WTC11 (cell line): ENCODE results near the gene RASGRP3. TPM values are rescaled to one million over a fixed set of nuclear protein-coding genes. Genes with fewer than 3 reads are reported as not detected.

Experiments used
- ATAC-seq: fragments of 200-7000 bp; cut with Tn5 transposase; 2 replicates; pipeline ENCODE4 v1.10.0; 2021; ENCODE audit warnings: mild to moderate bottlenecking, moderate library complexity
- CTCF ChIA-PET: fragments of 300-600 bp; sonication (Branson Sonifier 250); formaldehyde crosslinking; loops from one replicate; lab custom pipeline; 2021; ENCODE audit warnings: antibody characterized with exemption; lab: Charles Lee
- POLR2A ChIA-PET: fragments of 350-600 bp; sonication (Branson Sonifier 250); formaldehyde crosslinking; loops from one replicate; lab custom pipeline; 2021; ENCODE audit warnings: antibody characterized with exemption; lab: Charles Lee
- DNase-seq: peaks from one replicate; pipeline ENCODE4 v3.0.0; 2021; ENCODE audit warnings: low spot score
- H3K27ac Mint-ChIP-seq: 2 replicates; pipeline ENCODE4 v1.8.0; 2021; ENCODE audit warnings: mixed read lengths
- H3K27me3 Mint-ChIP-seq: 2 replicates; pipeline ENCODE4 v1.8.0; 2021; ENCODE audit warnings: low read depth, mild to moderate bottlenecking, moderate library complexity, mixed read lengths
- H3K36me3 Mint-ChIP-seq: 2 replicates; pipeline ENCODE4 v1.8.0; 2021; ENCODE audit warnings: mixed read lengths
- H3K4me1 Mint-ChIP-seq: 2 replicates; pipeline ENCODE4 v1.8.0; 2022; ENCODE audit warnings: mixed read lengths
- H3K4me3 Mint-ChIP-seq: 2 replicates; pipeline ENCODE4 v1.8.0; 2021; ENCODE audit warnings: mild to moderate bottlenecking, moderate library complexity, mixed read lengths
- H3K9me3 Mint-ChIP-seq: 2 replicates; pipeline ENCODE4 v1.8.0; 2021; ENCODE audit warnings: mixed read lengths
- CREB1 ChIP-seq: sonication (generic); formaldehyde crosslinking; IDR thresholded peaks from 2 replicates; pipeline ENCODE4 v1.8.0; 2023; ENCODE audit warnings: mild to moderate bottlenecking, missing genetic modification reagents
- GTF2I ChIP-seq: fragments of 250-450 bp; sonication (Bioruptor Pico); conservative IDR thresholded peaks from 2 replicates; pipeline ENCODE4 v1.4.0; 2021; ENCODE audit warnings: mild to moderate bottlenecking
- ZNF138 ChIP-seq: sonication (generic); formaldehyde crosslinking; conservative IDR thresholded peaks from 2 replicates; pipeline ENCODE4 v1.8.1; 2022; ENCODE audit warnings: mild to moderate bottlenecking, moderate library complexity, missing genetic modification reagents
- ZNF671 ChIP-seq: fragments of 250-450 bp; sonication (Bioruptor Pico); IDR thresholded peaks from 2 replicates; pipeline ENCODE4 v1.8.0; 2021; ENCODE audit warnings: mild to moderate bottlenecking
- total RNA-seq: library from RNA; stranded (reverse); gene quantifications from 3 replicates; pipeline ENCODE4 v1.2.3, GENCODE V29; 2021
- TF ChIP-seq, protein P1 (sequence below): fragments of 200-600 bp; IDR thresholded peaks from 2 replicates; pipeline ENCODE4 v1.8.0; 2022; ENCODE audit warnings: antibody characterized with exemption
- TF ChIP-seq, protein P2 (sequence below): fragments of 250-450 bp; sonication (Bioruptor Pico); IDR thresholded peaks from 2 replicates; pipeline ENCODE4 v1.9.0; 2021; ENCODE audit warnings: moderate library complexity, mild to moderate bottlenecking, inconsistent platforms, borderline replicate concordance
- TF ChIP-seq, protein P3 (sequence below): sonication (generic); formaldehyde crosslinking; IDR thresholded peaks from 2 replicates; pipeline ENCODE4 v1.8.1; 2023; ENCODE audit warnings: mild to moderate bottlenecking, missing genetic modification reagents, moderate library complexity
- TF ChIP-seq, protein P4 (sequence below): sonication (generic); formaldehyde crosslinking; IDR thresholded peaks from 2 replicates; pipeline ENCODE4 v1.8.1; 2022; ENCODE audit warnings: missing genetic modification reagents, borderline replicate concordance
- TF ChIP-seq, protein P5 (sequence below): sonication (generic); formaldehyde crosslinking; IDR thresholded peaks from 2 replicates; pipeline ENCODE4 v1.8.0; 2023; ENCODE audit warnings: mild to moderate bottlenecking, missing genetic modification reagents
- TF ChIP-seq, protein P6 (sequence below): sonication (generic); formaldehyde crosslinking; IDR thresholded peaks from 2 replicates; pipeline ENCODE4 v1.8.1; 2022; ENCODE audit warnings: low read depth, mild to moderate bottlenecking, moderate library complexity, missing genetic modification reagents, borderline replicate concordance
- TF ChIP-seq, protein P7 (sequence below): sonication (generic); formaldehyde crosslinking; conservative IDR thresholded peaks from 2 replicates; pipeline ENCODE4 v1.8.1; 2023; ENCODE audit warnings: mild to moderate bottlenecking, low read depth, missing genetic modification reagents, moderate library complexity

Gene RASGRP3
- total RNA-seq, 1 experiment from 2014 or later: 0.11 TPM

DNA sequence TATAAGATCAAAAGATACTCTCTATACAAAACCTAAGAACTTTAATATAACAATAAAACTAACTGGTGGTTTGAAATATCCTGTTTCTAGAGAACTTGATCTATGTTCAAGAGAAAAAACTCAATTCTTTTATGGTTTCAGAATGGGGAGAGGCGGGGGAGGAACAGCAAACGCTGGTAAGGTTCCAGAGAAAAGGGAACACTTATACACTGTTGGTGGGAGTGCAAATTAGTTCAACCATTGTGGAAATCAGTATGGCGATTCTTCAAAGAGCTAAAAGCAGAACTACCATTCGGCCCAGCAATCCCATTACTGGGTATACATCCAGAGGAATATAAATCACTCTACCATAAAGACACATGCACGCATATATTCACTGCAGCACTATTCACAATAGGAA, 105.4 kb downstream of the RASGRP3 start:
- peaks cover 6% of the 10 kb centered on the region for H3K9me3 Mint-ChIP-seq
- peak overlapping the region; percentile 88 for H3K27ac Mint-ChIP-seq
- POLR2A ChIA-PET: no interaction called here
- no peak for TF ChIP-seq GTF2I (CRISPR knock-in tag)
- TF ChIP-seq, protein P1, sequence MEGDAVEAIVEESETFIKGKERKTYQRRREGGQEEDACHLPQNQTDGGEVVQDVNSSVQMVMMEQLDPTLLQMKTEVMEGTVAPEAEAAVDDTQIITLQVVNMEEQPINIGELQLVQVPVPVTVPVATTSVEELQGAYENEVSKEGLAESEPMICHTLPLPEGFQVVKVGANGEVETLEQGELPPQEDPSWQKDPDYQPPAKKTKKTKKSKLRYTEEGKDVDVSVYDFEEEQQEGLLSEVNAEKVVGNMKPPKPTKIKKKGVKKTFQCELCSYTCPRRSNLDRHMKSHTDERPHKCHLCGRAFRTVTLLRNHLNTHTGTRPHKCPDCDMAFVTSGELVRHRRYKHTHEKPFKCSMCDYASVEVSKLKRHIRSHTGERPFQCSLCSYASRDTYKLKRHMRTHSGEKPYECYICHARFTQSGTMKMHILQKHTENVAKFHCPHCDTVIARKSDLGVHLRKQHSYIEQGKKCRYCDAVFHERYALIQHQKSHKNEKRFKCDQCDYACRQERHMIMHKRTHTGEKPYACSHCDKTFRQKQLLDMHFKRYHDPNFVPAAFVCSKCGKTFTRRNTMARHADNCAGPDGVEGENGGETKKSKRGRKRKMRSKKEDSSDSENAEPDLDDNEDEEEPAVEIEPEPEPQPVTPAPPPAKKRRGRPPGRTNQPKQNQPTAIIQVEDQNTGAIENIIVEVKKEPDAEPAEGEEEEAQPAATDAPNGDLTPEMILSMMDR: no peak
- TF ChIP-seq, protein P2, sequence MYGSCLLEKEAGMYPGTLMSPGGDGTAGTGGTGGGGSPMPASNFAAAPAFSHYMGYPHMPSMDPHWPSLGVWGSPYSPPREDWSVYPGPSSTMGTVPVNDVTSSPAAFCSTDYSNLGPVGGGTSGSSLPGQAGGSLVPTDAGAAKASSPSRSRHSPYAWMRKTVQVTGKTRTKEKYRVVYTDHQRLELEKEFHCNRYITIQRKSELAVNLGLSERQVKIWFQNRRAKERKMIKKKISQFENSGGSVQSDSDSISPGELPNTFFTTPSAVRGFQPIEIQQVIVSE (CRISPR knock-in tag): no peak
- TF ChIP-seq, protein P3, sequence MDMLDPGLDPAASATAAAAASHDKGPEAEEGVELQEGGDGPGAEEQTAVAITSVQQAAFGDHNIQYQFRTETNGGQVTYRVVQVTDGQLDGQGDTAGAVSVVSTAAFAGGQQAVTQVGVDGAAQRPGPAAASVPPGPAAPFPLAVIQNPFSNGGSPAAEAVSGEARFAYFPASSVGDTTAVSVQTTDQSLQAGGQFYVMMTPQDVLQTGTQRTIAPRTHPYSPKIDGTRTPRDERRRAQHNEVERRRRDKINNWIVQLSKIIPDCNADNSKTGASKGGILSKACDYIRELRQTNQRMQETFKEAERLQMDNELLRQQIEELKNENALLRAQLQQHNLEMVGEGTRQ: no peak
- TF ChIP-seq, protein P4, sequence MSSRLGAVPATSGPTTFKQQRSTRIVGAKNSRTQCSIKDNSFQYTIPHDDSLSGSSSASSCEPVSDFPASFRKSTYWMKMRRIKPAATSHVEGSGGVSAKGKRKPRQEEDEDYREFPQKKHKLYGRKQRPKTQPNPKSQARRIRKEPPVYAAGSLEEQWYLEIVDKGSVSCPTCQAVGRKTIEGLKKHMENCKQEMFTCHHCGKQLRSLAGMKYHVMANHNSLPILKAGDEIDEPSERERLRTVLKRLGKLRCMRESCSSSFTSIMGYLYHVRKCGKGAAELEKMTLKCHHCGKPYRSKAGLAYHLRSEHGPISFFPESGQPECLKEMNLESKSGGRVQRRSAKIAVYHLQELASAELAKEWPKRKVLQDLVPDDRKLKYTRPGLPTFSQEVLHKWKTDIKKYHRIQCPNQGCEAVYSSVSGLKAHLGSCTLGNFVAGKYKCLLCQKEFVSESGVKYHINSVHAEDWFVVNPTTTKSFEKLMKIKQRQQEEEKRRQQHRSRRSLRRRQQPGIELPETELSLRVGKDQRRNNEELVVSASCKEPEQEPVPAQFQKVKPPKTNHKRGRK (CRISPR knock-in tag): no peak
- peaks cover 21% of the 10 kb centered on the region for H3K36me3 Mint-ChIP-seq
- H3K4me1 Mint-ChIP-seq: peaks cover 66% of the 10 kb centered on the region
- DNase-seq: no peak
- CTCF ChIA-PET: interaction anchor here (1.9 kb wide), 1 partner anchor 141 kb away, joined by 19 read pairs; no protein-coding TSS in a partner anchor
- H3K27me3 Mint-ChIP-seq: no peaks in the 10 kb centered on the region
- H3K4me3 Mint-ChIP-seq: no peak overlapping the region
- ATAC-seq: no peak

DNA sequence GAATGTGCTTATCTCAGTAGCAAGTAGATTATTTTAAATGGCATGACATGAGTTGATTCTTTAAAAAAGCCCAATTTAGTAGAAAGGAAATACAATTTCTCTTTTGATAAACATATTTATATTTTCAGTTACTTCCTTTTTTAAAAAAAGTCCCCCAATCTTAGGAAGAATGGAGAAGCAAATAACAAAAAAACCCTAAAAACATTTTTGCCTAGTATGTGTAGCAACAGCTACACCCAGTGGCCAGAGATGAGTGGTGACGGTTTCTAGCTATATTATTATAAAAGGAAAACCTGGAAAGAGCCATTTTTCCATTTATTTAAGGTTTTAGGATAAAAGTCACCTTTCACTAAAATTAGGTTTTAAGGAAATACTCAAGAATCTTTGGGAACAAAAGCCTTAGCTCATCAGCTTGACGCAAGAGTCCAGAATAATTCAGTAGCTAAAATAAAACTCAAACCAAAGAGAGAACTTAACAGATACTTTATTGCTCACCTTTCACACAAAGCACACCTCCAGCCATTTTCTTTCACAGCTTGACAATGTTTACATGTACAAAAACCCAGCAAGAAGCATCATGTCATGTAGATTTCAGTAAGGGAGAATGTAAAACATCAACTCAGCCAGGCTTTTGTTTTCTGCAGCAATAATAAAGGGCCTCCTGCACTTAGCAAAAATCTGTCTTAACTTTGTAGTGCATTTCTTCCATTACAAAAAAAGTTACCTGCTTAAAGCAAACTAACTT, 106.9 kb downstream of the RASGRP3 start:
- peaks cover 6% of the 10 kb centered on the region for H3K9me3 Mint-ChIP-seq
- H3K36me3 Mint-ChIP-seq: peaks cover 30% of the 10 kb centered on the region
- peaks cover 52% of the 10 kb centered on the region for H3K4me1 Mint-ChIP-seq
- ATAC-seq (peak; percentile 82), DNase-seq (no peak)
- no peaks in the 10 kb centered on the region for H3K27me3 Mint-ChIP-seq
- ChIA-PET CTCF (interaction anchor here (0.8 to 2.0 kb wide), 23 partner anchors 9 to 810 kb away, joined by 3 to 19 read pairs (median 5); partner anchors contain the start of genes FAM98A and RASGRP3), POLR2A (no interaction called here)
- peak overlapping the region; percentile 95 for H3K27ac Mint-ChIP-seq
- TF ChIP-seq, protein P1: peak; percentile 53
- TF ChIP-seq ZNF671 (CRISPR knock-in tag): no peak
- TF ChIP-seq, all 79 proteins: peak for 1
- H3K4me3 Mint-ChIP-seq: peak overlapping the region; percentile 8

DNA sequence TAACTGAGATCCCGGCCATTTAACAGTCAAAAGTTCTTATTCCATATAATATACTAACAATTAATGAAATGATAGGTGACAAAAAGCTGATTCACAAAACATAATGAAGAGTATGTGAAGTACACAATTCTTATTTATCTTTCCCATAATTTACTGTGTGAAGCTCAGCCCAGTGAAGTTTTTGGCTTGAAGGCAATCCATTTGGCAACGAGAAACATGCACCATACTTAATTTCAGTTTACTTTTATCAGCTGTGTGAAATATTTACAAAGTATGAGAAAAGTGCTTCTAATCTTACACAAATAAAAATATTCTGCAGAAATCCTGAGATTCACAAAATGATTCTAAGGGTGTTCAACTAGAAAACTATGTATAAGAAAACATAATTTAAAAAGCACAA, 110.3 kb downstream of the RASGRP3 start:
- TF ChIP-seq CREB1: no peak
- peaks cover 6% of the 10 kb centered on the region for H3K9me3 Mint-ChIP-seq
- peaks cover 40% of the 10 kb centered on the region for H3K4me1 Mint-ChIP-seq
- ChIA-PET POLR2A (no interaction called here), CTCF (no interaction called here)
- H3K27me3 Mint-ChIP-seq: no peaks in the 10 kb centered on the region
- peaks cover 48% of the 10 kb centered on the region for H3K36me3 Mint-ChIP-seq
- no peak overlapping the region for H3K27ac Mint-ChIP-seq
- H3K4me3 Mint-ChIP-seq: no peak overlapping the region
- DNase-seq (no peak), ATAC-seq (no peak)

DNA sequence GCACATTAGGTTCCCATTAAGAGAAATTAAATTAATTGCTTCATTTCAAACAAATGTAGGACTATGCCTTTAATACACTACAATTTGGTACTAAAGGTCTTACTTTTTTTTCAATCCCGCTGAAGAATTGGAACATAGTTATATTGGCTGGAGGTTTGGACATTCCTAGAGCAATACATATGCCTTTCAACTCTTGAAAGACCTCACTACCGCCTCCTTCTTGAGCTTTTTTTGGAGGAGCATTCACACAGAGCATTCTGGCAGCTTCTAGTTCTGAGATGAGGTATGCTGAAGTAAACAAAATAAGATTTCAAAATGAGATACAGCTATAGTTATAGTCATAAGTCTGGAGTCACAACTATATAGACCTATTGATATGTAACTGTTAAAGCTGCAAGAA, 111.8 kb downstream of the RASGRP3 start:
- H3K4me1 Mint-ChIP-seq: peaks cover 31% of the 10 kb centered on the region
- ATAC-seq (no peak), DNase-seq (no peak)
- peaks cover 6% of the 10 kb centered on the region for H3K9me3 Mint-ChIP-seq
- no peaks in the 10 kb centered on the region for H3K27me3 Mint-ChIP-seq
- H3K4me3 Mint-ChIP-seq: no peak overlapping the region
- POLR2A ChIA-PET: no interaction called here
- CTCF ChIA-PET: interaction anchor here (3.0 kb wide), 1 partner anchor 11 kb away, joined by 8 read pairs; the partner anchor contains the start of gene FAM98A
- H3K36me3 Mint-ChIP-seq: peaks cover 60% of the 10 kb centered on the region
- no peak overlapping the region for H3K27ac Mint-ChIP-seq
- TF ChIP-seq ZNF138 (CRISPR knock-in tag): no peak
- TF ChIP-seq, protein P5, sequence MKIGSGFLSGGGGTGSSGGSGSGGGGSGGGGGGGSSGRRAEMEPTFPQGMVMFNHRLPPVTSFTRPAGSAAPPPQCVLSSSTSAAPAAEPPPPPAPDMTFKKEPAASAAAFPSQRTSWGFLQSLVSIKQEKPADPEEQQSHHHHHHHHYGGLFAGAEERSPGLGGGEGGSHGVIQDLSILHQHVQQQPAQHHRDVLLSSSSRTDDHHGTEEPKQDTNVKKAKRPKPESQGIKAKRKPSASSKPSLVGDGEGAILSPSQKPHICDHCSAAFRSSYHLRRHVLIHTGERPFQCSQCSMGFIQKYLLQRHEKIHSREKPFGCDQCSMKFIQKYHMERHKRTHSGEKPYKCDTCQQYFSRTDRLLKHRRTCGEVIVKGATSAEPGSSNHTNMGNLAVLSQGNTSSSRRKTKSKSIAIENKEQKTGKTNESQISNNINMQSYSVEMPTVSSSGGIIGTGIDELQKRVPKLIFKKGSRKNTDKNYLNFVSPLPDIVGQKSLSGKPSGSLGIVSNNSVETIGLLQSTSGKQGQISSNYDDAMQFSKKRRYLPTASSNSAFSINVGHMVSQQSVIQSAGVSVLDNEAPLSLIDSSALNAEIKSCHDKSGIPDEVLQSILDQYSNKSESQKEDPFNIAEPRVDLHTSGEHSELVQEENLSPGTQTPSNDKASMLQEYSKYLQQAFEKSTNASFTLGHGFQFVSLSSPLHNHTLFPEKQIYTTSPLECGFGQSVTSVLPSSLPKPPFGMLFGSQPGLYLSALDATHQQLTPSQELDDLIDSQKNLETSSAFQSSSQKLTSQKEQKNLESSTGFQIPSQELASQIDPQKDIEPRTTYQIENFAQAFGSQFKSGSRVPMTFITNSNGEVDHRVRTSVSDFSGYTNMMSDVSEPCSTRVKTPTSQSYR (CRISPR knock-in tag): no peak
- TF ChIP-seq, protein P6, sequence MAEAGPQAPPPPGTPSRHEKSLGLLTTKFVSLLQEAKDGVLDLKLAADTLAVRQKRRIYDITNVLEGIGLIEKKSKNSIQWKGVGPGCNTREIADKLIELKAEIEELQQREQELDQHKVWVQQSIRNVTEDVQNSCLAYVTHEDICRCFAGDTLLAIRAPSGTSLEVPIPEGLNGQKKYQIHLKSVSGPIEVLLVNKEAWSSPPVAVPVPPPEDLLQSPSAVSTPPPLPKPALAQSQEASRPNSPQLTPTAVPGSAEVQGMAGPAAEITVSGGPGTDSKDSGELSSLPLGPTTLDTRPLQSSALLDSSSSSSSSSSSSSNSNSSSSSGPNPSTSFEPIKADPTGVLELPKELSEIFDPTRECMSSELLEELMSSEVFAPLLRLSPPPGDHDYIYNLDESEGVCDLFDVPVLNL (CRISPR knock-in tag): no peak
- TF ChIP-seq, protein P7, sequence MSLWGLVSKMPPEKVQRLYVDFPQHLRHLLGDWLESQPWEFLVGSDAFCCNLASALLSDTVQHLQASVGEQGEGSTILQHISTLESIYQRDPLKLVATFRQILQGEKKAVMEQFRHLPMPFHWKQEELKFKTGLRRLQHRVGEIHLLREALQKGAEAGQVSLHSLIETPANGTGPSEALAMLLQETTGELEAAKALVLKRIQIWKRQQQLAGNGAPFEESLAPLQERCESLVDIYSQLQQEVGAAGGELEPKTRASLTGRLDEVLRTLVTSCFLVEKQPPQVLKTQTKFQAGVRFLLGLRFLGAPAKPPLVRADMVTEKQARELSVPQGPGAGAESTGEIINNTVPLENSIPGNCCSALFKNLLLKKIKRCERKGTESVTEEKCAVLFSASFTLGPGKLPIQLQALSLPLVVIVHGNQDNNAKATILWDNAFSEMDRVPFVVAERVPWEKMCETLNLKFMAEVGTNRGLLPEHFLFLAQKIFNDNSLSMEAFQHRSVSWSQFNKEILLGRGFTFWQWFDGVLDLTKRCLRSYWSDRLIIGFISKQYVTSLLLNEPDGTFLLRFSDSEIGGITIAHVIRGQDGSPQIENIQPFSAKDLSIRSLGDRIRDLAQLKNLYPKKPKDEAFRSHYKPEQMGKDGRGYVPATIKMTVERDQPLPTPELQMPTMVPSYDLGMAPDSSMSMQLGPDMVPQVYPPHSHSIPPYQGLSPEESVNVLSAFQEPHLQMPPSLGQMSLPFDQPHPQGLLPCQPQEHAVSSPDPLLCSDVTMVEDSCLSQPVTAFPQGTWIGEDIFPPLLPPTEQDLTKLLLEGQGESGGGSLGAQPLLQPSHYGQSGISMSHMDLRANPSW (CRISPR knock-in tag): no peak
